HL-60 (cell line): ENCODE measurements around the gene LRRIQ4.

Source experiments
- CTCF ChIP-seq: IDR thresholded peaks from one replicate; pipeline ENCODE4 v1.5.1; 2011; ENCODE audit warnings: low read length, control low read depth, inconsistent platforms; ENCODE audit not compliant: insufficient read depth
- POLR2AphosphoS5 ChIP-seq: IDR thresholded peaks from 2 replicates; pipeline ENCODE4 v1.6.1; 2012; ENCODE audit warnings: low read depth

DNA sequence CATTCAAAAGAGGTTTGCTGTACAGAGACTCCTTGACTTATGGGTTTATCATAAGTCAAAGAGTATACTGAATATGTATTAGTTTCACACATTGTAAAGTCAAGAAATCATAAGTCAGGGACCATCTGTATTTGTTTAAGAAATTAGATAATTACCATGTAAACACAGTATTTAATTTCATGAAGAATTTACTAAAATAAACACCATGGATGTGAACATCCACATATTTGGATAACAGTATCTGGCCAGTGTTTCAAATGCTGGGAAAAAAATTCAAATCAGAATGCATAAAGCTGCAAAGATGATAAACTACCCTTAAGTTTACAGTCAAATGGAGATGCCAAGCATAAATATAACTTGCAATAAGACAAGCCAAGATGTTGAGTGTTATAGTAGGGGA, 22.5 kb upstream of the LRRIQ4 start:
- TF ChIP-seq CTCF (no peak), POLR2AphosphoS5 (no peak)
